ENCODE measurements around the gene PRPH. TPM values are rescaled to one million over a fixed set of nuclear protein-coding genes. Genes with fewer than 3 reads are reported as not detected.
"Not testable (repeated sequence)": the region's sequence is repeated elsewhere in the genome, so short reads cannot be mapped to it uniquely, and the experiment has no call there.

PRPH gene
- polyA plus RNA-seq, 1 donor (not counting 4 experiments of a cell fraction or from before 2014, with no cell fraction given), result 0.05 TPM

DNA sequence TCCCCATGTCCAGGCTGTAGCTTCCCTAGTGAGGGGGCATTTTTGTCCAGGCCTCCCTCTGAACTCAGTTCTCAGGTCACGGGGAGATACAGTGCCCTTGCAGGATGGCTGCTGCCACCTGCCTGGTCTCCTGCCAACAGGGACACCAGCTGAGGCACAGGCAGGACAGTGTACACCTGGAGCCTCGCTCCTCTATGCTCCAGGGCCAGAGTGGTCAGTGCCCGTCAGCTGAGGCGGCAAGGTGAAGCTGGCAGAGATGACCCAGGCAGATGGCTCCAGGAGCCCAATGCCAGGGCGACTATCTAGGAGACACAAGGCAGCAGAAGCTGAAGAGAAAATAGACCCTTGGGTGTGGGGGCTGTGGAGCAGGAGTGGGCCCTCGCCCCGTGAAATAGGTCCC, 17.5 kb upstream of the PRPH start:
- no peaks in the 10 kb centered on the region for H3K79me2 ChIP-seq (ENCODE audit: control insufficient read depth, insufficient read depth, low read length)
- peaks cover 5% of the 10 kb centered on the region for H3K9me1 ChIP-seq (ENCODE audit: control insufficient read depth, extremely low read depth, insufficient read depth, low read length)
- H3K27ac ChIP-seq (ENCODE audit: control insufficient read depth, insufficient read depth, low read length), result no peak overlapping the region
- no peak overlapping the region for H3K4me2 ChIP-seq (ENCODE audit: control insufficient read depth, extremely low read depth, insufficient read depth, low read depth, low read length)
- no peaks in the 10 kb centered on the region for H3K27me3 ChIP-seq (ENCODE audit: control insufficient read depth, extremely low read depth, insufficient read depth, low read length)
- dilution Hi-C loops (cut with MboI; ENCODE audit: extremely low pct_ligation_motif_present, low sequenced_read_pairs), result no loop called here
- DNase-seq (ENCODE audit: low read depth, low spot score) (no peak), FAIRE-seq (no peak)
- H3K36me3 ChIP-seq (ENCODE audit: control insufficient read depth in 2 of 2, extremely low read depth in 1 of 2, insufficient read depth in 2 of 2, low read length in 2 of 2), result peaks cover 7 to 18% of the 10 kb centered on the region in 2 experiments
- peaks cover 25% of the 10 kb centered on the region for H4K20me1 ChIP-seq (ENCODE audit: control insufficient read depth, extremely low read depth, insufficient read depth, low read length)
- peaks cover 9% of the 10 kb centered on the region for H3K4me1 ChIP-seq (ENCODE audit: control insufficient read depth, extremely low read depth, insufficient read depth, low read length)
- H3K4me3 ChIP-seq (ENCODE audit: control insufficient read depth in 2 of 3, extremely low read depth in 1 of 3, insufficient read depth in 2 of 3, low read depth in 1 of 3, low read length in 3 of 3), result no peak overlapping the region
- no peak overlapping the region for H3K9ac ChIP-seq (ENCODE audit: control insufficient read depth, extremely low read depth, insufficient read depth, low read length)
- no peak overlapping the region for H2AFZ ChIP-seq (ENCODE audit: control insufficient read depth, low read length)
- TF ChIP-seq, protein P1, sequence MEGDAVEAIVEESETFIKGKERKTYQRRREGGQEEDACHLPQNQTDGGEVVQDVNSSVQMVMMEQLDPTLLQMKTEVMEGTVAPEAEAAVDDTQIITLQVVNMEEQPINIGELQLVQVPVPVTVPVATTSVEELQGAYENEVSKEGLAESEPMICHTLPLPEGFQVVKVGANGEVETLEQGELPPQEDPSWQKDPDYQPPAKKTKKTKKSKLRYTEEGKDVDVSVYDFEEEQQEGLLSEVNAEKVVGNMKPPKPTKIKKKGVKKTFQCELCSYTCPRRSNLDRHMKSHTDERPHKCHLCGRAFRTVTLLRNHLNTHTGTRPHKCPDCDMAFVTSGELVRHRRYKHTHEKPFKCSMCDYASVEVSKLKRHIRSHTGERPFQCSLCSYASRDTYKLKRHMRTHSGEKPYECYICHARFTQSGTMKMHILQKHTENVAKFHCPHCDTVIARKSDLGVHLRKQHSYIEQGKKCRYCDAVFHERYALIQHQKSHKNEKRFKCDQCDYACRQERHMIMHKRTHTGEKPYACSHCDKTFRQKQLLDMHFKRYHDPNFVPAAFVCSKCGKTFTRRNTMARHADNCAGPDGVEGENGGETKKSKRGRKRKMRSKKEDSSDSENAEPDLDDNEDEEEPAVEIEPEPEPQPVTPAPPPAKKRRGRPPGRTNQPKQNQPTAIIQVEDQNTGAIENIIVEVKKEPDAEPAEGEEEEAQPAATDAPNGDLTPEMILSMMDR (optimal IDR thresholded peaks at IDR 0.05 in 1 of 3, IDR thresholded peaks at IDR 0.05 in 1 of 3, conservative IDR thresholded peaks at IDR 0.05 in 1 of 3; ENCODE audit: extremely low read depth in 1 of 3, insufficient read depth in 2 of 3, low read length in 3 of 3), result no peak
- TF ChIP-seq EZH2 (IDR thresholded peaks at IDR 0.05; ENCODE audit: low read length), result no peak
- no peaks in the 10 kb centered on the region for H3K9me3 ChIP-seq (ENCODE audit: control insufficient read depth, low read depth, low read length)

DNA sequence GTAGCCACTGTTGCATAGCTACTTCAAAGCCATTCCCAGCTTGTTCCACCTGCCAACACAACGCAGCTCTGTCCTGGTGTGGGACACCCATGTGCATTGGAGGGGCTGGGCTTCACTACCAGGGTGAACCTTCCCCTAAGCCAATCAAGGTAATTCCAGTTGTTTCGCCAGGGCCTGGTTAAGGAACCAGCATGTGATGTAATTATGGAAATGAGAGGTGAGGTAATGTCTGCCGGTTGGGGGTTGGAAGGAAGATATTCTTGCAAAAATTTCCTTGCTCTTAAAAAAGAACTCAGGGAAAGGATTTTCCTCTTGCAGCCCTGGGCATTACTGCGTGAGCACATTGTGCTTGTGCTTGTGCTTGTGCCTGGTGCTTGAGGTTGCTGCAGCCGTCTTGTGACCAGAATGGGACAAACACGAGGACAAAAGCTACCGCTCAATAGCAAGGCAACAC, 15.2 kb upstream of the PRPH start:
- dilution Hi-C loops (cut with MboI; ENCODE audit: extremely low pct_ligation_motif_present, low sequenced_read_pairs), result no loop called here
- Histone ChIP-seq H3K4me2 (ENCODE audit: control insufficient read depth, extremely low read depth, insufficient read depth, low read depth, low read length) (no peak overlapping the region), H3K36me3 (ENCODE audit: control insufficient read depth in 2 of 2, extremely low read depth in 1 of 2, insufficient read depth in 2 of 2, low read length in 2 of 2) (no peaks in the 10 kb centered on the region), H3K27ac (ENCODE audit: control insufficient read depth, insufficient read depth, low read length) (no peak overlapping the region), H3K27me3 (ENCODE audit: control insufficient read depth, extremely low read depth, insufficient read depth, low read length) (no peaks in the 10 kb centered on the region), H3K4me1 (ENCODE audit: control insufficient read depth, extremely low read depth, insufficient read depth, low read length) (peaks cover 11% of the 10 kb centered on the region), H3K9ac (ENCODE audit: control insufficient read depth, extremely low read depth, insufficient read depth, low read length) (no peak overlapping the region), H2AFZ (ENCODE audit: control insufficient read depth, low read length) (no peak overlapping the region), H3K9me1 (ENCODE audit: control insufficient read depth, extremely low read depth, insufficient read depth, low read length) (peaks cover 4% of the 10 kb centered on the region), H3K4me3 (ENCODE audit: control insufficient read depth in 2 of 3, extremely low read depth in 1 of 3, insufficient read depth in 2 of 3, low read depth in 1 of 3, low read length in 3 of 3) (no peak overlapping the region), H4K20me1 (ENCODE audit: control insufficient read depth, extremely low read depth, insufficient read depth, low read length) (peaks cover 5% of the 10 kb centered on the region), H3K79me2 (ENCODE audit: control insufficient read depth, insufficient read depth, low read length) (no peaks in the 10 kb centered on the region), H3K9me3 (ENCODE audit: control insufficient read depth, low read depth, low read length) (no peaks in the 10 kb centered on the region)
- FAIRE-seq (no peak), DNase-seq (ENCODE audit: low read depth, low spot score) (no peak)
- TF ChIP-seq EZH2 (IDR thresholded peaks at IDR 0.05; ENCODE audit: low read length), result no peak
- TF ChIP-seq, protein P1 (optimal IDR thresholded peaks at IDR 0.05 in 1 of 3, IDR thresholded peaks at IDR 0.05 in 1 of 3, conservative IDR thresholded peaks at IDR 0.05 in 1 of 3; ENCODE audit: extremely low read depth in 1 of 3, insufficient read depth in 2 of 3, low read length in 3 of 3), result no peak

DNA sequence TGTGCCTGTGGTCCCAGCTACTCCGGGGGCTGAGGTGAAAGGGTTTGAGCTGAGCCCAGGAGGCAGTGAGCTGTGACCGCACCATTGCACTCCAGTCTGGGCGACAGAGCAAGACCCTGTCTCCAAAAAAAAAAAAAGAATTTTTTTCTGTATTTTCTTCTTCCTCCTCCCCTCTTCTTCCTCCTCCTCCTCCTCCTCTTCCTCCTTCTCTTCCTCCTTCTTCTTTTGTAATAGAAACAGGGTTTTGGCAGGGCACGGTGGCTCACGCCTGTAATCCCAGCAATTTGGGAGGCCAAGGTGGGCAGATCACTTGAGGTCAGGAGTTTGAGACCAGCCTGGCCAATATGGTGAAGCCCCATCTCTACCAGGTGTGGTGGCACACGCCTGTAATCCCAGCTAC, 14.4 kb upstream of the PRPH start:
- H3K27ac ChIP-seq (ENCODE audit: control insufficient read depth, insufficient read depth, low read length); H3K79me2 ChIP-seq (ENCODE audit: control insufficient read depth, insufficient read depth, low read length); FAIRE-seq; H3K36me3 ChIP-seq (ENCODE audit: control insufficient read depth in 2 of 2, extremely low read depth in 1 of 2, insufficient read depth in 2 of 2, low read length in 2 of 2); H3K9ac ChIP-seq (ENCODE audit: control insufficient read depth, extremely low read depth, insufficient read depth, low read length); H2AFZ ChIP-seq (ENCODE audit: control insufficient read depth, low read length); DNase-seq (ENCODE audit: low read depth, low spot score); H3K4me2 ChIP-seq (ENCODE audit: control insufficient read depth, extremely low read depth, insufficient read depth, low read depth, low read length); H4K20me1 ChIP-seq (ENCODE audit: control insufficient read depth, extremely low read depth, insufficient read depth, low read length); dilution Hi-C loops (cut with MboI; ENCODE audit: extremely low pct_ligation_motif_present, low sequenced_read_pairs); H3K9me3 ChIP-seq (ENCODE audit: control insufficient read depth, low read depth, low read length); H3K4me3 ChIP-seq (ENCODE audit: control insufficient read depth in 2 of 3, extremely low read depth in 1 of 3, insufficient read depth in 2 of 3, low read depth in 1 of 3, low read length in 3 of 3); H3K27me3 ChIP-seq (ENCODE audit: control insufficient read depth, extremely low read depth, insufficient read depth, low read length); H3K9me1 ChIP-seq (ENCODE audit: control insufficient read depth, extremely low read depth, insufficient read depth, low read length): not testable (repeated sequence)
- H3K4me1 ChIP-seq (ENCODE audit: control insufficient read depth, extremely low read depth, insufficient read depth, low read length), result peaks cover 11% of the 10 kb centered on the region

All from keratinocyte (primary cell).